ENCODE measurements around the gene SLC2A10.
A peak's percentile ranks its signal among the peaks of the same experiment; 100 is the strongest.

Gene SLC2A10

DNA sequence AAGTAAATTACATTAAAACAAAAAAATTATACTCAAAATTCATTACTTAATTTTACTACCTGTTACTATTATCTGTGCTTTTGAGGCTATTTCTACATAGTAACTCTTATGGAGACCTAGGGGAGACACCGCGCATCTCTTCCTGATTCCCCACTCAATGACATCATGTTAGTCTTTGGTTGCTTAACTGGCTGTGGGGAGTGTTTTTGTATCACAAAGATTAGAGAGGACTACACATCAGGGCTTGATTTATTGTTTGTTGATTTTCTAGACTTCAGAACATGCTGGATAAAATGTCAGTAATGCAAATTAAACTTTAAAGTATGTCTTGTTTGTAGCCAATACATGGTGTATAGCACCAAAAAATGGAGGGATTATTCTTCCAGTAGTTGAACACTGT lies 26.0 kb downstream of the SLC2A10 start:
- DNase-seq (ENCODE audit: low read depth in 2 of 2) = no peak

- DNase-seq (ENCODE audit: low read depth in 2 of 2) = no peak
Measured at GRCh38 chr20:46739431-46740213, 30.2 kb downstream of the SLC2A10 start.

GRCh38 chr20:46740214-46740609 lies 30.8 kb downstream of the SLC2A10 start:
- DNase-seq (ENCODE audit: low read depth in 2 of 2) = no peak

DNA sequence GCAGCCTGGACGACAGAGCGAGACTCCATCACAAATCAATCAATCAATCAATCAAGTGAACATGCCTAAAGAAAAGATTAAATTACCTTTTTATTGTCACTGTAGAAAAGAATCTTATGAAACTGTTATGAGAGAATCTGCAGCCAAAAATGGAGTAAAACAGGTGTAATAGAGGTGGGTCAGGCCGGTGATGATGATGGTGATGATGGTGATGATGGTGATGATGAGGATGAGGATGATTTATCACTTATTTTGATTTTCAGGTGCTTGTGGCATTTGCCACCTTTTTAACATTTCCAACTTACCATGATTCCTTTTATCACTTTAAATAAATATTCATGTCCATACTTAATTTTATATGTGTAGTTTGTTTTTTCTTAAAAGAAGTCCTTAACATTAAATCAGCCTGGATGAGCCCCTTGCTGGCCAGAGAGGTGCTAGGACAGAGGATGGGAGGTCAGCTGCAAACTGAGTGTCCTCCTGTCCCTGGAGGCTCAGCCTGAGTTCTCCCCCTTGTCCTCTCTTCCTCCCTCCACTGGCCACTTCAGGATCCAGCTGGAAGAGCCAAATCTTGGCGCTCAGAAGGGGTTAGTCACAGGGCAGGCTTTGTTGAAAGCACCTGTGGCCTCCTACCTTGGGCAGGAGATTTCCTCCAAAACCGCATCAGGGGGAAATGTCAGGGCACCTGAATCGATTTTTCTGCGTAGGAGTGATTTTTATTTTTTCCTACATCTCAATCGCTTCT lies 32.6 kb downstream of the SLC2A10 start:
- DNase-seq (ENCODE audit: low read depth in 2 of 2) = no peak

GRCh38 chr20:46742669-46743045 lies 33.2 kb downstream of the SLC2A10 start:
- no peak for DNase-seq (ENCODE audit: low read depth in 2 of 2)

DNA sequence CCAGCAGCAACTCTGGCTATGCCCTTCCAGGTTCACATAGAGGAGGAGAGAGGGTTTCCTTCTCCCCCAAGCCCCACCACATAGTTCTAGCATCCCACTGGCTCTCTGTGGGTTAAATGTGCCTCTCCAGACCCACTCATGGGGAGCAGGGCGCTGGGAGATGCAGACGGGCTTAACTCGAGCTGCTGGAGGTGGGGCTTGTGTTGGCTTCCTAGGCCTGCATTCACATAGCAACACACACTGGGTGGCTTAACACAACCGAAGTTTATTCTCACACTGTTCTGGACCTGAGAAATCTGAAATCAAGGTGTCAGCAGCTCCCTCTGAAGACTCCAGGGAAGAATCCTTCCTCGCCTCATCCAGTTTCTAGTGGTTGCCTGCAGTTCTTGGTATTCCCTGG lies 33.6 kb downstream of the SLC2A10 start:
- no peak for DNase-seq (ENCODE audit: low read depth in 2 of 2)

DNA sequence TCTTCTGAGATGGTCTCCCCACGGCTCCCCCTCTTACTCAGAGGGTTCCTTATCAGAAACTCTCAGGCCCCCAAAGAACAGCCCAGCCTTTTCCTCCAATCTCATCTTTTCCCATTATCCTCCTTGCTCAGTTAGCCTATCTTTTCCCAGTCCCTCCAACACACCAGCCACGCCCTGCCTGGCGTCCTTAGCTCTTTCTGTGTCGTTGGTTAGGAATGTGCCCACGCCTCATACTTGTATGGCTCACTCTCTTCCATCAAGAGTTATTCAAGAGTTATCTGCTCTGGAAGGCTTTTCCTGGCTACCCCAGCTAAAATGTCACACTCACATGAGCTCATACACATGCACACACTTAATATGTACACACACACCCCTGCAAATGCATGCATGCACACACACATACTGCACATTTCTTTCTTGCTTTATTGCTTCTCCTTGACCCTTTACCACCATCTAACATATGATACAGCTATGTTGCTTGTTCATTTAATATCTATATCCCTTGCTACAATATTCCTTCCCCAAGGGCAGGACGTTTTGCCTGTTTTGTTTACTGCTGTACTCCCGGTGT lies 37.6 kb downstream of the SLC2A10 start:
- DNase-seq (ENCODE audit: low read depth in 2 of 2) = no peak

GRCh38 chr20:46749147-46749546 lies 39.7 kb downstream of the SLC2A10 start:
- DNase-seq (ENCODE audit: low read depth in 2 of 2) = no peak

- no peak for DNase-seq (ENCODE audit: low read depth in 2 of 2)
Measured at GRCh38 chr20:46751856-46752255, 42.4 kb downstream of the SLC2A10 start.

GRCh38 chr20:46752728-46753127 lies 43.3 kb downstream of the SLC2A10 start:
- DNase-seq (ENCODE audit: low read depth in 2 of 2) = peak; percentile 30 to 38

DNA sequence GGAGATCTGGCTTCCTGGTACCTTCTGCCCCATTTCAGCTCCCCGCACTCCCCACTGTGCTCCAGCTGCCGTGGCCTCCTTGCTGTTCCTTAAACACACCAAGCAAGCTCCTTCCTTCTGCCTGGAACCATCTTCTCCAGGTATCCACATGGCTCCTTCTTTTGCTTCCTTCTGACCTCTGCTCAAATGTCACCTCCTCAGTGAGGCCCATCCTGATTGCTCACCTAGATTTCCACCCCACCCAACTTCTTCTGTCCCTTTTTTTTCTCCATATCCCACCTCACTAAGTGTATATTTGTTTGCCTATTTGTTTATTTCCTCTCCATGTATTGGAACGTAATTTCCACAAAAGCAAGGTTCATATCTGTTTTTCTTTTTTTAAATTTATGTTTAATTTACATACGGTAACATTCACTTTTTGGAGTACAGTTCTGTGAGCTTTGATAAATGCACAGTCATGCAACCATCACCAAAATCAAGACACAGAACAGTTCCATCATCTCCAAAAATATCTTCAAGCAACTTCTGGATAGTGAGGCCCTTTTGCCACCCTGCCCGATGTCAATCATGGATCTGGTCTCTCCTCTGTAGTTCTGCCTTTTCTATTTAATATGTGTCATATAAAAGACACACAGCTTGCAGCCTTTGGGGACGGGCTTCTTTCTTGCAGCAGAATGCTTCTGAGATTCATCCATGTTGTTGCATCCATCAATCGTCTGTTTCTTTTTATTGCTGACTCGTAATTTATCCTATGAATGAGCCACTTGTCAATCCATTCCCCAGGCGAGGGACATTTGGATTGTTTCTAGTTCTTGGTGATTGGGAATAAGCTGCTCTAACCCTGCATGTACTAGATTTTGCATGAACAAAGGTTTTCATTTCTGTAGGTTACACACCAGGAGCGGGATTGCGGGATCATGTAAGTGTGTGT lies 46.3 kb downstream of the SLC2A10 start:
- DNase-seq (ENCODE audit: low read depth in 2 of 2) = no peak

DNA sequence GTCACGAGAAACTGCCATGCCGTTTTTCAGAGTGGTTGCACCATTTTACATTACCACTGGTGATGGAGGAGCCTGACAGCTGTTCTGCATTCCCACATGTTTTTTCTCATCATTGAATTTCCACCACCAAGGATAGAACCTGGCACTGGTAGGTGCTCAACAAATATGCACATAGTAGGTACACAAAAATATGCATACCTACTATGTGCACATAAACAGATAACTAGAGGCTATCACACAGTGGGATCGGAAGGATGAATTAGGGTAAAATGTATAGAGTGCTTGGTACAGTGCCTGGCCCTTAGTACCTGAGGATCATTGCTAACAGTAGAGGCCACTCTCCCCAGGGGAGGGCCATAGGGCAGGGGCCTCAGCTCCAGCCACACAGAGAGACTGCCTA lies 47.0 kb downstream of the SLC2A10 start:
- DNase-seq (ENCODE audit: low read depth in 2 of 2) = no peak

GRCh38 chr20:46757135-46757534 lies 47.7 kb downstream of the SLC2A10 start:
- DNase-seq (ENCODE audit: low read depth in 2 of 2) = no peak

- DNase-seq (ENCODE audit: low read depth in 2 of 2) = peak; percentile 27 to 45
Measured at GRCh38 chr20:46757754-46758678, 48.6 kb downstream of the SLC2A10 start.

GRCh38 chr20:46758929-46759669 lies 49.6 kb downstream of the SLC2A10 start:
- no peak for DNase-seq (ENCODE audit: low read depth in 2 of 2)

DNA sequence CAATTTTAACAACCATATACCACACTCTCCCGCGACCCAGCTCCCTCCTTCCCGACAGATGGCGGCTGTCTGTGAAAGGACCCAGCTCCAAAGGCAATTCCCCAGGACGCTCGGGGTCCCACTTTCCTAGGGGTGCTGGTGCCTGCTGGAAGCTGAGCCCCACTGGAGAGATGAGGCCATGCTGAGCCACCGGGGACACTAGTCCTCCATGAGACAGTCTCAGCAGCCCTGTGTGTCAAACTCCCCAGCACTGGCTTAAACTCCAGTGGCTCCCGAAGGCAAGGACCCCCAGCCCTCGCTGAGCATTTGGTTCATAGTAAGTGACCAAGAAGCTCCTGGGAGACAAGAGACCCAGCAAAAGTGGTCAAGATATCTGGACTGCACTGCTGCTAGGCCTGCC lies 52.1 kb downstream of the SLC2A10 start:
- DNase-seq (ENCODE audit: low read depth in 2 of 2) = no peak

DNA sequence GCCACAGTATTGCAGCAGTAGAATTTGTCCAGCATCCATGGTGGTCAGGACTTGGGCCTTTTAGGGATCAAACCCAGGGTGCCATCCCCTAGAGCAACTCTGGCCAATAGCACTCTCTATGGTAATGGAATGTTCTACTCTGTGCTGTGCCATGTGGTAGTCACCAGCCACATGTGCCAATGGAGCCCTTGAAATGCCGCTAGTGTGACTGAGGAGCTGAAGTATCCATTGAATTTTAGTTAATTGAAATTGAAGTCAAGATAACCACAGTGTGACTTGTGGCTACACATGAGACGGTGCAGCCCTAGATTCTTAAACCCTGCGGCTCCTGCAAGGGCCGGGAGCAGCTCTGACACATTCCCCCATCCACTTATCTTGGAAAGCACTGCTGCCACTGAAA lies 54.6 kb downstream of the SLC2A10 start:
- no peak for DNase-seq (ENCODE audit: low read depth in 2 of 2)

DNA sequence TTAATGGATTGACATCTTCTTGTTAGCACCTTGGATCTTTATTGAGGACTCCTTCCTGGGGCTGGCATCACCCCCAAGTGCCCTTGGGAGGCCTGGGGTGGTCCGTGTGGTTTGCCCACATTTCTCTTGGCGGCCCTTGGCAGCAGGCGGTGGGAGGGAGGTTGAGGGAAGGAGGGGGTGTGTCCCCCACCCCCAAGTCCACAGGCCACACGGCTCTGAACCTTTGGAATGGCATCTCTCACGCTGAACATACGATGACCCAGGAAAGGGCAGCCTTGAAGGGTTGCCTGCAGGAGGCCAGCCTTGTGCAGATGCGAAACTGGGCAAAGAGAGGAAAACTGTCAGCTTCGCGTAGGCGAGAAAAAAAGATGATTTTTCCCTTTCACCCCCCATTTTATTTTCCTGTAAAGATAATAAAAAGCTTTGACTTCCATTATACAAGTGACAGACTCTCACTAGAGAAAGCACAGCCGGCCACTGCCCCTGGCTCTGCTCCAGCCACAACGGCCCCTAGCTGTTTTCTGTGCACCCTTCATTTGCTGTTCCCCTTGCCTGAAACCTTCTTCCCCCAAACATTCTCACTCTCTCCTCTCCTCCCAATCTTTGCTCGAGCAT lies 56.2 kb downstream of the SLC2A10 start:
- DNase-seq (ENCODE audit: low read depth in 2 of 2) = no peak

GRCh38 chr20:46767127-46767761 lies 57.8 kb downstream of the SLC2A10 start:
- peak in 1 of 2 donors; percentile 16 for DNase-seq (ENCODE audit: low read depth in 2 of 2)
